OCI-LY7 (cell line): ENCODE results near the gene INTS11. TPM values are rescaled to one million over a fixed set of nuclear protein-coding genes. Genes with fewer than 3 reads are reported as not detected.
A peak's percentile ranks its signal among the peaks of the same experiment; 100 is the strongest.

Source experiments
- BruUV-seq: library from RNA; stranded (reverse); fragments of 400-500 nt; replicated peaks from 2 replicates; lab custom pipeline; 2021; lab: Mats Ljungman, UMichigan
- CTCF ChIA-PET: fragments of 300-600 bp; sonication (Branson Sonifier 250); formaldehyde crosslinking; loops from one replicate; lab custom pipeline; 2022; ENCODE audit warnings: antibody characterized with exemption; ENCODE audit not compliant: unreplicated experiment; lab: Charles Lee
- POLR2A ChIA-PET: fragments of 300-600 bp; sonication (Branson Sonifier 250); formaldehyde crosslinking; loops from one replicate; lab custom pipeline; 2022; ENCODE audit warnings: antibody characterized with exemption; lab: Charles Lee
- DNase-seq: peaks from one replicate; pipeline ENCODE4 v3.0.0-alpha.2; 2015; ENCODE audit warnings: low spot score
- H2AFZ ChIP-seq: fragments of 200-600 bp; sonication (generic), shearing (Covaris generic); 2 replicates; pipeline ENCODE4 v1.6.1; 2014; ENCODE audit warnings: mild to moderate bottlenecking, antibody characterized with exemption, low read length, moderate library complexity
- H3K27ac ChIP-seq: fragments of 200-600 bp; sonication (generic); 2 replicates; pipeline ENCODE4 v1.5.1; 2014; ENCODE audit warnings: mixed run types, low read depth, mild to moderate bottlenecking, moderate library complexity, low read length, inconsistent platforms; ENCODE audit not compliant: poor library complexity, severe bottlenecking
- H3K36me3 ChIP-seq: fragments of 200-600 bp; sonication (generic); 2 replicates; pipeline ENCODE4 v1.6.1; 2014; ENCODE audit warnings: mild to moderate bottlenecking, antibody characterized with exemption, low read length, moderate library complexity, mixed read lengths; ENCODE audit not compliant: insufficient read depth
- H3K4me1 ChIP-seq: fragments of 200-600 bp; sonication (generic); 2 replicates; pipeline ENCODE4 v1.5.1; 2014; ENCODE audit warnings: mild to moderate bottlenecking, low read length; ENCODE audit not compliant: insufficient read depth, poor library complexity, severe bottlenecking
- H3K4me2 ChIP-seq: fragments of 200-600 bp; sonication (generic); 2 replicates; pipeline ENCODE4 v1.6.1; 2014; ENCODE audit warnings: mild to moderate bottlenecking, low read length
- H3K4me3 ChIP-seq: fragments of 200-600 bp; sonication (generic); 2 replicates; pipeline ENCODE4 v1.5.1; 2014; ENCODE audit warnings: mild to moderate bottlenecking, low read depth, low read length; ENCODE audit not compliant: poor library complexity, severe bottlenecking
- H3K79me2 ChIP-seq: fragments of 200-600 bp; sonication (generic); 2 replicates; pipeline ENCODE4 v1.6.1; 2016; ENCODE audit warnings: low read depth, mild to moderate bottlenecking, low read length, moderate library complexity, mixed read lengths; ENCODE audit not compliant: insufficient read depth
- H3K9me2 ChIP-seq: fragments of 200-600 bp; sonication (generic); 2 replicates; pipeline ENCODE4 v1.6.1; 2016; ENCODE audit warnings: mild to moderate bottlenecking, low read length, mixed read lengths; ENCODE audit not compliant: insufficient read depth
- H3K9me3 ChIP-seq: fragments of 200-600 bp; sonication (generic); 2 replicates; pipeline ENCODE4 v1.6.1; 2014; ENCODE audit warnings: mild to moderate bottlenecking, mixed run types, low read length, mixed read lengths
- H4K20me1 ChIP-seq: fragments of 200-600 bp; sonication (generic); 2 replicates; pipeline ENCODE4 v1.6.1; 2014; ENCODE audit warnings: mild to moderate bottlenecking, antibody characterized with exemption, low read length, moderate library complexity, mixed read lengths; ENCODE audit not compliant: insufficient read depth
- CTCF ChIP-seq: fragments of 200-600 bp; sonication (generic); conservative IDR thresholded peaks from 2 replicates; pipeline ENCODE4 v1.5.1; 2014; ENCODE audit warnings: mild to moderate bottlenecking, antibody characterized with exemption, low read length, moderate library complexity, mixed read lengths
- EZH2phosphoT487 ChIP-seq: fragments of 200-600 bp; sonication (generic); IDR thresholded peaks from 2 replicates; pipeline ENCODE4 v1.6.1; 2018; ENCODE audit warnings: low read depth, borderline replicate concordance, mild to moderate bottlenecking, mixed run types, antibody characterized with exemption, low read length, moderate library complexity, mixed read lengths
- intact Hi-C: fragments of 100-400 bp; cut with micrococcal nuclease; formaldehyde crosslinking; loops from one replicate; pipeline ENCODE4 v1.10.0; 2022; ENCODE audit not compliant: unreplicated experiment
- total RNA-seq, 2 experiments: library from RNA; depleted of rRNA in 1 of 2; stranded (reverse); fragments of >200 nt in 1 of 2; shearing (Covaris generic) in 1 of 2; gene quantifications; 2 replicates each; pipeline ENCODE4 v1.2.3, GENCODE V29; 2014 to 2022

Gene INTS11
- total RNA-seq, 2 experiments from 2014 or later = 142 to 146 TPM

DNA sequence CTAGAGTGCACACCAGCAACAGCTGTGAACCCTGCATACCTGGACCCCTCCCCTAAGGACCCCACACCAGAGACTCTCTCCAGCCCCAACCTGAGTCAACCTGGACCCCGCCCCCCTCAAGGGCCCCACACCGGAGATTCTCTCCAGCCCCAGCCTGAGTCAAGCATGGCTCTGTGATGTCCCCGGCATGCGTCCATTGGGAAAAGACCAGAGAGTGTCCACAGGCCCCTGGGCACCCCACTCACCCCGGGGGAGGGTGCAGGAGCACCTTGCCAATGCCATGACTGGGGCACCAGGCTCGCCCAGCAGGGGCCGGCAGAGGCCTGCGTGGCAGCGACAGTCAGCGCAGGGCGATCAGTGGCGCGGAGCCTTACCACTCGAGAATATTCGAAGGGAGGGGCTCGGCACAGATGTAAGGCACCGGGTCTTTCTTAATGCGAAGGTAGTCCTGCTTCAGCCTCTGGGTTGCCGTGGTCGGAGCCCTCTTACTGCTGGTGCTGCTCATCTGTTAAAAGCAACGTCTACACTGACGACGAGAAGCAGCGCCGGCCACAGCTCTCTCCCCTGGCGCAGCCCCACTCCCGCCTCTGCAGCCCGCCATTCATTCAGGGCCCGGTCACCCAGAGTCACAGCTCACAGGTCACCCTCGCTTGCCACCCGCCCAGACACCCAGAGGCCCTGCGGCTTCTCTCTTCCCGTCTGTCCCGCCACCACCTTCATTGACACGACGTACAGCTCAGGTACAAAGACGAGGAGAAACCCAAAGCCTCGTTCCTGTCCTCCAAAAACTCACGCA, 56.8 kb downstream of the INTS11 start:
- ChIA-PET POLR2A (no interaction called here), CTCF (no interaction called here)
- no peak overlapping the region for H2AFZ ChIP-seq
- intact Hi-C loops = no loop called here
- H3K4me1 ChIP-seq = peaks cover 18% of the 10 kb centered on the region
- H3K36me3 ChIP-seq = peaks cover 79% of the 10 kb centered on the region
- no peak overlapping the region for H3K4me2 ChIP-seq
- no peak overlapping the region for H3K27ac ChIP-seq
- no peak for DNase-seq
- H3K9me3 ChIP-seq = no peaks in the 10 kb centered on the region
- H4K20me1 ChIP-seq = 0 out of 2 replicates have a peak, but pooled peaks cover 12% of the 10 kb centered on the region
- peaks cover 33% of the 10 kb centered on the region for H3K79me2 ChIP-seq
- no peaks in the 10 kb centered on the region for H3K9me2 ChIP-seq
- TF ChIP-seq EZH2phosphoT487 (no peak), CTCF (no peak)
- BruUV-seq = no TSS peak
- no peak overlapping the region for H3K4me3 ChIP-seq

DNA sequence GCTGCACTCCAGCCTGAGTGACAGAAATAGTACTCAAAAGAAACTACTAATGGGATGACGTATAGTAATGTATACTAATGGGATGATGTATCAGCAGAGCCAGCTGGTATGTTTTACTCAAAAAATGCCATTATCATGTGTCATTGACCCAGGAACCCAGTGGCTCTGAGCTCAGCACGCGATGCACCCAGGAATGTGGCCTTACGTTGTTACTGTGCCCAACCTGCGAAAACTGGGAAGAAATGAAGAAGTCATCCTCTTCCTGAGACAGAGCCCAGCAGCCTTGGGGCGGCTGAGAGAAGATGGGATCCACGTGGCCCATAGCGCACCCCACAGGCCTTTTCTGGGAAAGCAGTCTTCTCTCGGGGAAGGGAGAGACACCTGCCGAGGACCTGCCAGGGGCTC, 59.6 kb downstream of the INTS11 start:
- no peak overlapping the region for H3K4me3 ChIP-seq
- H3K9me2 ChIP-seq = no peaks in the 10 kb centered on the region
- no peak overlapping the region for H2AFZ ChIP-seq
- no peak for DNase-seq
- ChIA-PET CTCF (no interaction called here), POLR2A (no interaction called here)
- H3K79me2 ChIP-seq = peaks cover 5% of the 10 kb centered on the region
- no peaks in the 10 kb centered on the region for H3K4me1 ChIP-seq
- TF ChIP-seq EZH2phosphoT487 (no peak), CTCF (peak; percentile 48; the same call in 1 of the 2 replicates)
- intact Hi-C loops = no loop called here
- no peaks in the 10 kb centered on the region for H4K20me1 ChIP-seq
- BruUV-seq = no TSS peak
- no peak overlapping the region for H3K4me2 ChIP-seq
- no peak overlapping the region for H3K27ac ChIP-seq
- H3K9me3 ChIP-seq = no peaks in the 10 kb centered on the region
- H3K36me3 ChIP-seq = peaks cover 78% of the 10 kb centered on the region

DNA sequence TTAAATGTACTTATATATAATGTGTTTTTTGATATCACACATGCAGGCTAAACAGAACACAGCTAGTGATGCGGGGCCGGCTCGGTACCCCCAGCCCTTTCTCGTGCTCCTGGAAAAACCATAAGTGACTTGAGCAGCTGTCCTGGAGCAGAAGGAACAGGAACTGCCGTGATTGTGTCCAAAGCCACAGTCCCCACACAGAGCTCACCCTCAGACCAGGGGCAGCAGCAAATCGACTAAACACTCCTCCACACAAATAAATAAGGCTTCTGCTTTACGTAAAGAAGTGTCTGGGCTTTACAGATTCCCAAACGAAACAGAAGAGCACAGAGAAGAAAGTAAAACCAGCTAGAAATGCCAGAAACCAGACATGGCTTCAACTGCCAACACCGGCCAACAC, 60.4 kb downstream of the INTS11 start:
- Histone ChIP-seq H4K20me1 (no peaks in the 10 kb centered on the region), H3K4me3 (no peak overlapping the region), H2AFZ (no peak overlapping the region), H3K9me3 (no peaks in the 10 kb centered on the region), H3K36me3 (peaks cover 83% of the 10 kb centered on the region), H3K4me2 (no peak overlapping the region), H3K27ac (no peak overlapping the region), H3K79me2 (no peaks in the 10 kb centered on the region), H3K9me2 (no peaks in the 10 kb centered on the region), H3K4me1 (no peaks in the 10 kb centered on the region)
- DNase-seq = no peak
- no peak for TF ChIP-seq EZH2phosphoT487
- no peak for TF ChIP-seq CTCF
- CTCF ChIA-PET = no interaction called here
- BruUV-seq = TSS peak; percentile 18
- POLR2A ChIA-PET = no interaction called here
- intact Hi-C loops = no loop called here
